HTR-8/SVneo (cell line): ENCODE results near the gene KRT8.
A peak's percentile ranks its signal among the peaks of the same experiment; 100 is the strongest.

Source experiments
- DNase-seq: peaks from one replicate; pipeline ENCODE4 v3.0.0; 2011; ENCODE audit warnings: low spot score, mixed read lengths; ENCODE audit not compliant: insufficient read length
- FAIRE-seq: peaks from 2 replicates; lab custom pipeline; 2011; peaks lifted over from hg19 to GRCh38; lab: Jason Lieb, UNC

KRT8 gene

GRCh38 chr12:52878507-52879393 lies 26.1 kb downstream of the KRT8 start:
- DNase-seq, result no peak

GRCh38 chr12:52877242-52877641 lies 27.6 kb downstream of the KRT8 start:
- no peak for FAIRE-seq

More at GRCh38 chr12:52878507-52879393, 26.1 kb downstream of the KRT8 start:
- no peak for FAIRE-seq

GRCh38 chr12:52876372-52876771 lies 28.5 kb downstream of the KRT8 start:
- FAIRE-seq, result no peak
- no peak for DNase-seq

More at GRCh38 chr12:52877242-52877641, 27.6 kb downstream of the KRT8 start:
- no peak for DNase-seq

- FAIRE-seq, result no peak
- DNase-seq, result no peak
Measured at GRCh38 chr12:52874573-52875435, 30.1 kb downstream of the KRT8 start.

DNA sequence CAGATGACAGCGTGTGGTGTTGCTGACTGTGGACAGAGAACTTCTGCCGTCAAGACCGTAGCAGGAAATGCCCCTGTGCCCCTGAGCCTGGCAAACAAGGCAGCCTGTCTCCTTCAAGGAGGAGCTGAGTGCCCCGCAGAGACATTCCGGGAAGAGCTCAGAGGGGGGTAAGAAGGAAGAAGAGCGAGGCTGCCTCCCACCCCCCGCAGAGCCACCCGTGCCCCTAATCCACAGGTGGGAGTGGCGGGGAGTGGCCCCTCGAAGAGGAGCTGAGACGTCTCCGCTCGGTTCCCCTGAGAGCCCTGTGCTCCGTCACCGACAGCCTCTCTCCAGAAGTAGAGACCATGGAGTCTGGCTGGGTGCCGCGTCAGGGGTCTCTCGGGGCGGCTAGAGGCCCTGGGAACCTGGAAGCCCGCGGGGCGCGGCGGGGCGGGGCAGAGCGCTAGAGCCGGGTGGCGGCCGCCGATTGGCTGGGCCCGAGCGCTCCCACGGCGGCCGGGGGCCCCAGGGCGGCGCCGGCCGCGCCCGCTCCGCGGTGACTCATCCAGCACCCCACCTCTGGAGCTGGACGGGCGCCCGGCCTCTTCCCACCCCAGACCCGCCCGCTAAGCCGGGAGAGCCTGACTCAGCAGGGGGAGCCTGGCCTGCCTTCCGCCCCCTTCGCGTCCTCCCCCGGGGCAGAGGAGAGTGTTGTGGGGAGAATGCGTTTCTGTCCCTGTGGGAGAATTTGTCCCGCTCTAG lies 30.9 kb downstream of the KRT8 start:
- DNase-seq, result peak; percentile 92
- FAIRE-seq, result peak; percentile 42

DNA sequence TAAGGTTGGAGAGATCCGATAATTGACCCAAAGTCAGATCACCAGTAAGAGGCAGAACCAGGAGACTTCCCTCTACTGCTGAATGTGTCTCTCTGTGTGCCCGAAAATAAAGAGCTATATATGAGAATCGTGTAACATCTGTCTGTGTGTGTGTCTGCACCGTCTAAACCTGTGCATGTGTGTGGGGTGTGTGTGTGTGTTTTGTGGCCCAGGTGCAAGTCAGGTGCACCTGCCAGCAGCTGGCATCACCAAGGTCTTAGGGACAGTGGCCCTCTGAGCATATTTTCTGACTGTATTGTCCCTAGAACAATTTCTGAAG lies 31.4 kb downstream of the KRT8 start:
- DNase-seq (no peak), FAIRE-seq (peak; percentile 49)

DNA sequence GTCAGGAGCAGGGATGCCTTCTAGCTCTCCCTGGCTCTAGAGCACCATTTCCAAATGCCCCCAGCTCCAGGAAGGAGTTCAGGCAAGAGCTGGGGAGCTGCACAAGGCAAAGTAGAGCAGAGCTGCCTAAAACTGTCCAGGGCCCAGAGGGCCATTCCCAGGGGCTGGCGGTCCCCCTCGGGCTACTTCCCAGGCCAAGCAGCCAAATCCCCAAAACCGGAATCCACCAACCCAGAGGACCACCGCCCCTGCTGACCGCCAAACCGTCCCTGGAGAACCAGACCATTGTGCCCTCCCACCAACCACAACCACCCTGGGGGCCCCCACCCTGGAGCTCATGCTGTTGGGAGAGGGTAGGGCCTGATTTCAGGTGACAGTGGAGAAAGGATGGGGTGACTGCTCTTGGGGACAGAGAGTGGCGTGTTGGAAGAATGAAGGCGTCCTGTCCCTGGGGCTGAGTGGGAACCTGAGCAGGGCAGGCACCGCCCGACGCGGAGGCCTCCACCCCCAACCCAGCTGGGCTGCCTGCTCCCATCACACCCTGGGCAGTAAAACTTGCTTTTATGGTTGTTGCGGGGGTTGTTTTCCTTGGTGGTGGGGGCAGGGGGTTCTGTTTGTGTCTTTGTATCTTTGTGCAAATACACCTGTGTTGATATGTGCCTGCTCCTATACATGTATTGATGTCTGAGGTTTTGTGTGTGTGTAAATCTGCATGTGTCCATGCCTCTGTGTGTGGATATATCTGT lies 32.1 kb downstream of the KRT8 start:
- DNase-seq (no peak), FAIRE-seq (no peak)

DNA sequence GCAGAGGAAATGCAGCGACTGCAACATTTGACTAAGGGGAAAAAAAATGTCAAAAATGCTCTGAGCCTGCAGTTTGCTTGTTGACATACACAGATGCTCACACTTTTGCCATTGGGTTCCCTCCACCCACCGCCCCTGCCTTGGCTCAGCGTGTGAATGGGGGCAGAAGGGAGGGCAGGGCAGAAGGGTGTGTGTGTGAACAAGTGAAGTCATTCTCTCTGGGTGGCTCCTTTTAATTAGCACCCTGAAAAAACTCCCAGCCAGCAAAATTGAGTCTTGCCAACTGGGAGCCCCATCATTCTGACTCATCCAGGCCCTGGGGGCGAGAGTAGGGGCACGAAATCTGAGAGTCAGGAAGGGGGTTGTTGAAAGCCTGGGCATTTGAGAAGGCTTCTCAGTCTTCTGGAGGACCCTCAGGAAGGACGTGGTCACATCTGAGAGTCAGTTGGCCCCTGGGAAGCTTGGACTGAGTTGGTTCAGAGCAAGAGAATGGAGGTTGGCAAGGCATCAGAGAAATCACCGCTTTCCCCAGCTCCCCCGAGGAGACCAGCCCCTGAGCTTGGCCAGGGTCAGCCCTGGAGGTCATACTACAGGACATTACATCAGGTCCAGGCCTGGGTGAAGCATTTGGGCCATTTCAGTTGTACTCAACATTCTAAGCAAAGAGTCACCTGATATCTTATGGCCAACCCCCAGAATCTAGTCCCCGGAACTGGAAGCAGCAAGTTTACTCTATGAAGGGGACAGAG lies 33.4 kb downstream of the KRT8 start:
- DNase-seq (peak; percentile 54), FAIRE-seq (no peak)

GRCh38 chr12:52870361-52871290 lies 34.2 kb downstream of the KRT8 start:
- FAIRE-seq, result no peak
- peak; percentile 68 for DNase-seq

DNA sequence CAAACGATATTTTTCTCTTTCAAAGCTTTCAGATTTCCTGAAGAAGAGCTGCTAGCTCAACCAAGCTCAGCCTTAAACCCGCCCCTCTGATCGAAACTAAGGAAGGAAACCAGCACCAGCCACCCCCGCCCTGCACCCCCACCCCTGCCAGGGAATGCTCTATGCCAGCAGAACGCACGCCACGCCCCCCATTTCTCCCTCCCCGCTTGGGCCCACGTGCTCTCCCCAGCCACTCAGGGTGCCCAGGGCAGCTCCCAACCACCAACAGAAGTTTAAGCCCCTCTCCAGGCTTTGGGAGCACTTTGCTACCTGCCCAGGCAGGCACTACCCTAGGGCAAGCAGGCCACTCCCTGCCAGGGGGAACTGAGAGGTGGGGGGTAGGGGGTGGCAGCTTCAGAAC lies 37.2 kb downstream of the KRT8 start:
- no peak for FAIRE-seq
- DNase-seq, result no peak

DNA sequence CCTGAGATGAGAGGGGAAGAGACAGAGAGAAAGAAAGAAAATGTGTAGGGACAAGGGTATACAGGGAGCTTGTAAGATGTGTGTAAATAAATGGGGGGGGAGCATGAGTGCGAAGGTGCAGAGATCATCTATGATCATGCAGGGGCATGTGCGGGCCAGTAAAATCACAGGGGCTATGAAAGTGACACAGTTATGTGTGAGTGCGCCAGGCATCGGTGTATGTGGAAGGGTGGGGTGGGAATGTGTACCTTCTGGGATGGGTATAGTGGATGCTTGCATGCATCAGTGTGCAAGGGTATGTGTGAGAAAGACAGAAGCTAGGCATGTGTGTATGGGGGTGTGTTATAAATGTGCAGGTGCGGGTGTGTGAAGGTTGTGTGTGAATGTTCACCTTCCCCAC lies 37.7 kb downstream of the KRT8 start:
- no peak for DNase-seq
- FAIRE-seq, result peak; percentile 38

DNA sequence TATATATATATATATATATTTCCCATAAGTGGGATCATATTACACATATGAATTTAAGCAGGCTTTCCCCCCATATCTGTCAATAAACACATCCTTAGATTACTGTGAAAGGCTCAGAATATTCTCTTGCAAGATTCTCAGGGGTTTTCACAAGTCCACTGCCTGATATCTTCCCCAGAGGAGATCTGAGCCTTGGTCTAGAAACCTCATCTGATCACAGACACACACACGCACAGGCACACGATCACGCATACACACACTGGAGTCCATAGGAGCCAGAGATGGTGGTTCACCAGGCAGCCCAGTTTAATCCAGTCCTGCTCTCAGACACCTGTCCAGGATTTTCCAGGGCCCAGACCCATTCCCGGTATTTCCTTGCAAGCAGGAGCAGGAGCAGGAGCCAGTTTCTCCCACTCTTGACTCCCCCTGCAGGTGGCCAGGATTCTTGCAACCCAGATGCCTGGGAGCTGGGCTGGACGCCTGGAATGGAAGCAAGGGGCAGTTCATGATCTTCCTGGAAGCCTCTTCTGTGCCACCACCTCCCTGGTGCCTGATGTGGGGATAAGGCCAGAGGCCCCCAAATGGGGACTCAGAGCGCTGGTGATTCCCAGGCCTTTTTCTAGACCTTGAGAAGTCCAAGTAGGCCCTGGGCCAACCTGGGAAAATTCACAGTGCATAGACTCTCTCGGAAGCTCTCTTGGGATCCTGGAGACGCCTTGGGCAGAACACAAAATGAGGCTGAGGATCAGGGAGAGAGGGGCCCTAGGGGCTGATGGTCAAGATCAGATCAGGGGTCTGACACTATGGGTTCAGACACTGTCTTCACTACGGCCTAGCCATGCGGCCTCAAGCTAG lies 39.6 kb downstream of the KRT8 start:
- FAIRE-seq (peak; percentile 13), DNase-seq (peak; percentile 81)

DNA sequence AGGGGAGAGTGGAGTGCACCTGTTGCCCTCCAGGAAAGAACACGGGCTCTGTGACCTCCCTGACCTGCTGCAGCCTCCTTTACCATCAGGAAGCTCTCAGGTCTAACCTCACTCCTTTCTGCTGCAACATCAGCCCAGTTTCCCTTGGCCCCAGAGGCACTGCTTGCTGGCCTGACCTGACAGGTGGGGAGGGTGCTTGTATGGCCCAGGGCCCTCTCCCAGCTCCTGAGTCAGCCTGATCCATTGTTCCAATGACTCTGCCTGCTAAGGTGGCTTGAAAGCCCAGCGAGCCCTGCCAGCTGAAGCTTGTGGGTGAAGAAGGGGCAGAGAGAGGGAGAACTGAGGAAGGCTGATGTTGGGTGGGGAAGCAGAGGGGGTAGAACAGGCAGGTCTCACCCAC lies 42.9 kb downstream of the KRT8 start:
- no peak for DNase-seq
- no peak for FAIRE-seq

DNA sequence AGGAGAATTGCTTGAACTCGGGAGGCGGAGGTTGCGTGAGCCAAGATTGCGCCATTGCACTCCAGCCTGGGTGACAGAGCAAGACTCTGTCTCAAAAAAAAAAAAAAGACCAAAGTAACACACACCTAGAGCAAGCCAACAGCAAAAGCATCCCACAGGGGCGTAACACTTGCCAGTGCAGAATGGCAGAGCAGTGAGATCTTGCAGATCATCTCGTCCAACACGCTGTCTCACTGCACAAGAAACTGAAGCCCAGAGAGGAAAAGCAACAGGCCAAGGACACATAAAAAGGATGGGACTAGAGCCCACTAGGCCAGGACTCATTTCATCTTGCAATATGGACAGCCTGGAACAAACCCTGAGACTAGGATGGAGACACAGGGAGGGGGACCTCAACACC lies 43.4 kb downstream of the KRT8 start:
- FAIRE-seq, result no peak
- DNase-seq, result no peak

GRCh38 chr12:52860102-52860823 lies 44.6 kb downstream of the KRT8 start:
- no peak for FAIRE-seq
- no peak for DNase-seq

DNA sequence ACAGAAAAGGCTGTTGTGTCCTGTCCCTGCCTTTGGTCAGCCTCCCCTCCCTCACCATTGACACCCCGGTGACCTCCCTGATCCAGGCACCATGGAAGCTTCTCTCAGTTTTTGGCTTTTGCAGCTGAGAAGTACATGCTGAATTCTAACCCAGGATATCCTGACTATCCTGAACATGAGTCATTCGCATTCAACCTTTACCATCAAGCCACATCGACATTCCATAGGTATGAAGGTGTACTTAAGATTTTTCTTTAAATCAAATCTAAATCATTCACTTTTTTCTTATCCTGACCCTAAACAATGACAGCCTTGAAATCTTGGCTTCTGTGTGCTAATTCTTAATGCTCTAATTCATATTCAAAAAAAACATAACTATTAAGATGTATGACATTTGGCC lies 47.4 kb downstream of the KRT8 start:
- no peak for FAIRE-seq
- DNase-seq, result no peak

- FAIRE-seq (no peak), DNase-seq (no peak)
Measured at GRCh38 chr12:52856787-52857186, 48.1 kb downstream of the KRT8 start.
